ENCODE measurements around the gene UNKL. TPM values are rescaled to one million over a fixed set of nuclear protein-coding genes. Genes with fewer than 3 reads are reported as not detected.
"Not testable (repeated sequence)": the region's sequence is repeated elsewhere in the genome, so short reads cannot be mapped to it uniquely, and the experiment has no call there.

UNKL gene
- total RNA-seq, 1 experiment from 2014 or later = 18.8 TPM

DNA sequence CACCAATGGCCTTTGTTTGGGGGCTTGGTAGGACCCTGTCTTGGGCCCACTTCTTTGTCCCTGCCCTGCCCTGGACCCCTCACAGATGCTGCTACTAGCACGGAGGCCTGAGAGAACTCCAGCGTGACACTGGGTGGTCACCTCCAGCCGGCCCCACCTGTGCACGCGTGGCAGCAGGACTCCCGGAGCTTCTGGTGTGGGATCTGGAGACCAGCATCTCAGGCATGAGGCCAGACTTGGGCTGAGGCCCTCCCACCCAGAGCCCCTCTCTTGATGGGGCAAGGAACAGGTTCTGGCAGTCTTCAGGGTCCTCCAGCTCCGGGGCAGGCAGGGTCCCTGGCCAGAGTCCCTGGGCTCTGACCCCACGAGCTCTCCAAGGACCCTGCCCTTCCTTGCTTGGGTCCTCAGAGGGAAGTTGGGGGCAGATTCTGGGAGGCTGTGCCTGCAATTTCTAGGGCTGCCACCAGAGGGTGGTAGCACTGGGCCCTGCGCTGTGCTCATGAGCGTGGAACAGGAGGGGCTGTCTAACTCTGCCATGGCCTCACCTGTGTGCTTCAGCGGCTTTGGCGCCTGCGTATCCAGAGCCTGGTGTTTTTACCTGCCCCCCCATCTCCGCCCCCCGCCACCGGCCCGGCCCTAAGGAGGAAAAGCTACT lies 84.1 kb downstream of the UNKL start:
- H3K9me2 ChIP-seq (replicated peaks; ENCODE audit: low read length) = no peaks in the 10 kb centered on the region
- intact Hi-C loops (cut with micrococcal nuclease) = no loop called here
- H2AFZ ChIP-seq (ENCODE audit: low read length) = no peak overlapping the region
- H3K9ac ChIP-seq (ENCODE audit: low read length) = no peak overlapping the region
- ChIA-PET POLR2A (ENCODE audit: unreplicated experiment) (no interaction called here), CTCF (interaction anchor here (0.5 to 0.6 kb wide), 5 partner anchors 19 to 390 kb away, joined by 3 to 16 read pairs (median 5); no protein-coding TSS in a partner anchor)
- H3K27ac ChIP-seq (ENCODE audit: low read length) = no peak overlapping the region
- H3K4me1 ChIP-seq (ENCODE audit: insufficient read depth, low read length) = peaks cover 12% of the 10 kb centered on the region; the same call in 1 of the 2 replicates
- H4K20me1 ChIP-seq (ENCODE audit: low read length) = no peaks in the 10 kb centered on the region
- H3K36me3 ChIP-seq (ENCODE audit: low read depth, low read length) = no peaks in the 10 kb centered on the region
- DNase-seq = peak; percentile 57
- H3K79me2 ChIP-seq (ENCODE audit: low read length) = no peaks in the 10 kb centered on the region
- TF ChIP-seq, protein P1, sequence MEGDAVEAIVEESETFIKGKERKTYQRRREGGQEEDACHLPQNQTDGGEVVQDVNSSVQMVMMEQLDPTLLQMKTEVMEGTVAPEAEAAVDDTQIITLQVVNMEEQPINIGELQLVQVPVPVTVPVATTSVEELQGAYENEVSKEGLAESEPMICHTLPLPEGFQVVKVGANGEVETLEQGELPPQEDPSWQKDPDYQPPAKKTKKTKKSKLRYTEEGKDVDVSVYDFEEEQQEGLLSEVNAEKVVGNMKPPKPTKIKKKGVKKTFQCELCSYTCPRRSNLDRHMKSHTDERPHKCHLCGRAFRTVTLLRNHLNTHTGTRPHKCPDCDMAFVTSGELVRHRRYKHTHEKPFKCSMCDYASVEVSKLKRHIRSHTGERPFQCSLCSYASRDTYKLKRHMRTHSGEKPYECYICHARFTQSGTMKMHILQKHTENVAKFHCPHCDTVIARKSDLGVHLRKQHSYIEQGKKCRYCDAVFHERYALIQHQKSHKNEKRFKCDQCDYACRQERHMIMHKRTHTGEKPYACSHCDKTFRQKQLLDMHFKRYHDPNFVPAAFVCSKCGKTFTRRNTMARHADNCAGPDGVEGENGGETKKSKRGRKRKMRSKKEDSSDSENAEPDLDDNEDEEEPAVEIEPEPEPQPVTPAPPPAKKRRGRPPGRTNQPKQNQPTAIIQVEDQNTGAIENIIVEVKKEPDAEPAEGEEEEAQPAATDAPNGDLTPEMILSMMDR (conservative IDR thresholded peaks at IDR 0.05; ENCODE audit: low read depth, low read length) = peak; percentile 62
- TF ChIP-seq EZH2 (IDR thresholded peaks at IDR 0.05; ENCODE audit: low read length, unreplicated experiment) = no peak
- peak; percentile 34; the same call in 1 of the 2 replicates for ATAC-seq
- no peaks in the 10 kb centered on the region for H3K27me3 ChIP-seq (ENCODE audit: low read length)
- no peaks in the 10 kb centered on the region for H3K9me3 ChIP-seq (ENCODE audit: low read length)
- no TSS peak for BruUV-seq (replicated peaks)
- no peak overlapping the region for H3K4me2 ChIP-seq (ENCODE audit: low read length)
- H3F3A ChIP-seq (ENCODE audit: low read length, unreplicated experiment) = no peaks in the 10 kb centered on the region
- H3K4me3 ChIP-seq (ENCODE audit: low read length) = no peak overlapping the region

DNA sequence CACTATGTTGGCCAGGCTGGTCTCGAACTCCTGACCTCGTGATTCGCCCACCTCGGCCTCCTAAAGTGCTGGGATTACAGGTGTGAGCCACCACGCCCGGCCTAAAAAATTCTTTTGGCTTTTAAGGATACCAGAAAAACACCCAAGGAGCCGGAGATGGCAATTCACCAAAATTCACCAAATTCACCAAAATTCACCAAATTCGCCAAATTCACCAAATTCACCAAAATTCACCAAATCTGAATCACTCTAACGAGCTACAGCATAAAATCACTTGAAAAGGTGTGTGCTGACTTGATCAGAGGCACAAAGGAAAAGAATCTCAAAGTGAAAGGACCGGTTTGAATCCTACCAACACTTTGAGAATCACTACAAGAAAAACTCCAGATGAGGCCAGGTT lies 85.5 kb downstream of the UNKL start:
- H3F3A ChIP-seq (ENCODE audit: low read length, unreplicated experiment); CTCF ChIA-PET; H3K4me3 ChIP-seq (ENCODE audit: low read length); DNase-seq; H3K9me3 ChIP-seq (ENCODE audit: low read length); H3K27me3 ChIP-seq (ENCODE audit: low read length); ATAC-seq; H3K9me2 ChIP-seq (replicated peaks; ENCODE audit: low read length); H3K79me2 ChIP-seq (ENCODE audit: low read length); H3K4me2 ChIP-seq (ENCODE audit: low read length); H3K9ac ChIP-seq (ENCODE audit: low read length); H3K36me3 ChIP-seq (ENCODE audit: low read depth, low read length); H4K20me1 ChIP-seq (ENCODE audit: low read length); intact Hi-C loops (cut with micrococcal nuclease); H3K27ac ChIP-seq (ENCODE audit: low read length); H2AFZ ChIP-seq (ENCODE audit: low read length); BruUV-seq (replicated peaks); POLR2A ChIA-PET (ENCODE audit: unreplicated experiment): not testable (repeated sequence)
- peaks cover 12% of the 10 kb centered on the region; the same call in 1 of the 2 replicates for H3K4me1 ChIP-seq (ENCODE audit: insufficient read depth, low read length)

DNA sequence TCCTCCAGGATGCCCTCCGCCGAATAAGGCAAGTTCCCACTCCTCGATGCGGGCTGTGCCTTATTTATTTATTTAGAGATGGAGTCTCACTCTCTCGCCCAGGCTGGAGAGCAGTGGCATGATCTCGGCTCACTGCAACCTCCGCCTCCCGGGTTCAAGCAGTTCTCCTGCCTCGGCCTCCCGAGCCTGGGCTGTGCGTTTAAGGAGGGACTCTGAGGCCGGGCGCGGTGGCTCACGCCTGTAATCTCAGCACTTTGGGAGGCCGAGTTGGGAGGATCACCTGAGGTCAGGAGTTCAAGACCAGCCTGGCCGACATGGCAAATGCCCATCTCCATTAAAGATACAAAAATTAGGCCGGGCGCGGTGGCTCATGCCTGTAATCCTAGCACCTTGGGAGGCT lies 86.4 kb downstream of the UNKL start:
- POLR2A ChIA-PET (ENCODE audit: unreplicated experiment); H3F3A ChIP-seq (ENCODE audit: low read length, unreplicated experiment); H3K36me3 ChIP-seq (ENCODE audit: low read depth, low read length); H3K4me2 ChIP-seq (ENCODE audit: low read length); H3K9me3 ChIP-seq (ENCODE audit: low read length); H3K27me3 ChIP-seq (ENCODE audit: low read length); H3K9ac ChIP-seq (ENCODE audit: low read length); CTCF ChIA-PET; ATAC-seq; H3K27ac ChIP-seq (ENCODE audit: low read length); H3K4me3 ChIP-seq (ENCODE audit: low read length); H3K79me2 ChIP-seq (ENCODE audit: low read length); intact Hi-C loops (cut with micrococcal nuclease); BruUV-seq (replicated peaks); H3K9me2 ChIP-seq (replicated peaks; ENCODE audit: low read length); DNase-seq; H2AFZ ChIP-seq (ENCODE audit: low read length); H4K20me1 ChIP-seq (ENCODE audit: low read length): not testable (repeated sequence)
- H3K4me1 ChIP-seq (ENCODE audit: insufficient read depth, low read length) = peaks cover 12% of the 10 kb centered on the region; the same call in 1 of the 2 replicates

DNA sequence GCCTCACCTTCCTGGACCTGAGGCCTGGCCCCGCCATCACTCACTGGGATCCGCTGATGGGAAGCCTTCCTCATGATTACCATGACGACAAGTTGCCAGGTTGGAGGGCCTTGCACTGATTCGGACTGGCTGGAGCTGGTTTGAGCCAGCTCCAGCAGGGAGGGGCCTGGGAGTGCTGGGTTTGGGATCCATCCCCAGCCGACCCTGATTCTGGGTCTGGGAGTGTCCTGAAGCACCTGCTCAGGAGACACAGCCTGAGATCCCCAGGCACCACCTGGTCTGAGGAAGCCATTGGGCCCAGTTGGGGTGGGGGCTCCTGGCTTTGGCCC lies 86.9 kb downstream of the UNKL start:
- TF ChIP-seq EZH2phosphoT487 (IDR thresholded peaks at IDR 0.05; ENCODE audit: borderline replicate concordance, low read length) = no peak
- no peak for TF ChIP-seq EZH2 (IDR thresholded peaks at IDR 0.05; ENCODE audit: low read length, unreplicated experiment)
- TF ChIP-seq, protein P1 (conservative IDR thresholded peaks at IDR 0.05; ENCODE audit: low read depth, low read length) = no peak
- no TSS peak for BruUV-seq (replicated peaks)
- Histone ChIP-seq H4K20me1 (ENCODE audit: low read length) (no peaks in the 10 kb centered on the region), H2AFZ (ENCODE audit: low read length) (no peak overlapping the region), H3K9me3 (ENCODE audit: low read length) (no peaks in the 10 kb centered on the region), H3K4me2 (ENCODE audit: low read length) (no peak overlapping the region), H3K36me3 (ENCODE audit: low read depth, low read length) (no peaks in the 10 kb centered on the region), H3K27ac (ENCODE audit: low read length) (no peak overlapping the region), H3K27me3 (ENCODE audit: low read length) (no peaks in the 10 kb centered on the region), H3K4me1 (ENCODE audit: insufficient read depth, low read length) (peaks cover 12% of the 10 kb centered on the region; the same call in 1 of the 2 replicates), H3K4me3 (ENCODE audit: low read length) (no peak overlapping the region), H3K9ac (ENCODE audit: low read length) (no peak overlapping the region), H3K9me2 (replicated peaks; ENCODE audit: low read length) (no peaks in the 10 kb centered on the region), H3K79me2 (ENCODE audit: low read length) (no peaks in the 10 kb centered on the region), H3F3A (ENCODE audit: low read length, unreplicated experiment) (no peaks in the 10 kb centered on the region)
- intact Hi-C loops (cut with micrococcal nuclease) = no loop called here
- ATAC-seq = no peak
- no peak for DNase-seq
- ChIA-PET POLR2A (ENCODE audit: unreplicated experiment) (no interaction called here), CTCF (no interaction called here)
